ENCODE results near the gene MRAP. TPM values are rescaled to one million over a fixed set of nuclear protein-coding genes. Genes with fewer than 3 reads are reported as not detected.

MRAP gene
- total and polyA plus RNA-seq, 2 experiments from 2014 or later = 0.33 TPM; not detected in 1

GRCh38 chr21:32317726-32318125, 19.1 kb downstream of the MRAP start:
- Histone ChIP-seq H3K9me3 (ENCODE audit: low read depth) (no peaks in the 10 kb centered on the region), H3K4me3 (no peak overlapping the region), H4K20me1 (ENCODE audit: insufficient read depth, poor library complexity, severe bottlenecking) (no peaks in the 10 kb centered on the region), H2AFZ (no peak overlapping the region), H3K79me2 (no peaks in the 10 kb centered on the region), H3K9me2 (replicated peaks; ENCODE audit: insufficient read depth) (no peaks in the 10 kb centered on the region), H3K4me2 (no peak overlapping the region), H3K4me1 (ENCODE audit: insufficient read depth) (no peaks in the 10 kb centered on the region), H3K27ac (no peak overlapping the region), H3K27me3 (no peaks in the 10 kb centered on the region), H3K36me3 (replicated peaks; ENCODE audit: insufficient read depth, low read depth) (no peaks in the 10 kb centered on the region)
- no peak for DNase-seq (ENCODE audit: low spot score)
- TF ChIP-seq EZH2 (IDR thresholded peaks at IDR 0.05; ENCODE audit: borderline replicate concordance) (no peak), EZH2phosphoT487 (IDR thresholded peaks at IDR 0.05; ENCODE audit: low read depth, severe bottlenecking, unreplicated experiment) (no peak), CTCF (IDR thresholded peaks at IDR 0.05; ENCODE audit: poor library complexity) (no peak)
- 90% methylated on average over 9 of the region's 9 CpGs for WGBS (ENCODE audit: low lambda C conversion rate, missing lambda C conversion rate)

DNA sequence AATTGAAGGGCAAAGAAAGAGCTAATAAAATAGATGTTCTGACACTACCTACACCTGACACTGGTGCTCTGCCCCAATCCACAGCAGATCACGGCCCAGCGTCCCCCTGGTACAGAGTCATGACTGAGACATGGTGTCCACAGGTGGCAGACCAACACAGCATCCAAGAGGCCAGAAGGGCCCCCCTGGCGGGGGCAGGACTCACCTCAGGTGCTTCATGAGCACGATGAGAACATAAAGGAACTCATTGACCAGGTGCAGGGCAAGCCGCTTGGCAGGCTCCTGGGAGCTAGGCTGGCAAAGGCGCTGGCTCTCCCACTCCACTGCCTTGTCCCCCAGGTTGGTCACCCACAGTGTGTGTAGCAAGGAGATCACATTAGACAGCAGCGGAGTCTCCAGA, 20.4 kb downstream of the MRAP start:
- 95% methylated on average over 7 of the region's 7 CpGs for WGBS (ENCODE audit: low lambda C conversion rate, missing lambda C conversion rate)
- no peaks in the 10 kb centered on the region for H3K27me3 ChIP-seq
- H3K27ac ChIP-seq = no peak overlapping the region
- no peak overlapping the region for H2AFZ ChIP-seq
- H3K4me3 ChIP-seq = no peak overlapping the region
- no peaks in the 10 kb centered on the region for H3K79me2 ChIP-seq
- H3K4me2 ChIP-seq = no peak overlapping the region
- H3K36me3 ChIP-seq (replicated peaks; ENCODE audit: insufficient read depth, low read depth) = no peaks in the 10 kb centered on the region
- H3K9me2 ChIP-seq (replicated peaks; ENCODE audit: insufficient read depth) = no peaks in the 10 kb centered on the region
- H4K20me1 ChIP-seq (ENCODE audit: insufficient read depth, poor library complexity, severe bottlenecking) = no peaks in the 10 kb centered on the region
- H3K4me1 ChIP-seq (ENCODE audit: insufficient read depth) = no peaks in the 10 kb centered on the region
- DNase-seq (ENCODE audit: low spot score) = no peak
- no peaks in the 10 kb centered on the region for H3K9me3 ChIP-seq (ENCODE audit: low read depth)
- TF ChIP-seq EZH2 (IDR thresholded peaks at IDR 0.05; ENCODE audit: borderline replicate concordance) (no peak), CTCF (IDR thresholded peaks at IDR 0.05; ENCODE audit: poor library complexity) (no peak), EZH2phosphoT487 (IDR thresholded peaks at IDR 0.05; ENCODE audit: low read depth, severe bottlenecking, unreplicated experiment) (no peak)

DNA sequence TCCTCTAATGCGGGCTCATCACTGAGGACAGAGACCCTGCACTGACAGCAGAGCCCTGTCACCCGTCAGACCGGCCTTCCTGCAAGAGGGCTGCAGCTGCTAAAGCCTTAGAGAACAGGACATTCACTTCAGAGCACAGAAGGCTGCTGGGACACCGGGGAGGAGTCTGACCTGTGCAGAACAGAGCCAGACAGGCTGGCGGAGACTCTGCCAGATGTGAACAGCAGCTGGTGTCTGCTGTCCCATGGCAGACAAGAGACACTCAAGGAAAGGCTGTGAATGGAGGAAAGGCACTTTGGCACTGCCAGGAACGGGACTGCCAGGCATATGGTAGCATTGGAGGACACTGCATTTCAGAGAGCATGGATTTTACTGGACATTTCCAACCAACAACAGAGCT, 21.4 kb downstream of the MRAP start:
- Histone ChIP-seq H2AFZ (no peak overlapping the region), H3K9me2 (replicated peaks; ENCODE audit: insufficient read depth) (no peaks in the 10 kb centered on the region), H3K27ac (no peak overlapping the region), H3K4me3 (no peak overlapping the region), H3K4me1 (ENCODE audit: insufficient read depth) (no peaks in the 10 kb centered on the region), H4K20me1 (ENCODE audit: insufficient read depth, poor library complexity, severe bottlenecking) (no peaks in the 10 kb centered on the region), H3K9me3 (ENCODE audit: low read depth) (no peaks in the 10 kb centered on the region), H3K4me2 (no peak overlapping the region), H3K27me3 (no peaks in the 10 kb centered on the region), H3K79me2 (no peaks in the 10 kb centered on the region), H3K36me3 (replicated peaks; ENCODE audit: insufficient read depth, low read depth) (no peaks in the 10 kb centered on the region)
- TF ChIP-seq CTCF (IDR thresholded peaks at IDR 0.05; ENCODE audit: poor library complexity) (no peak), EZH2 (IDR thresholded peaks at IDR 0.05; ENCODE audit: borderline replicate concordance) (no peak), EZH2phosphoT487 (IDR thresholded peaks at IDR 0.05; ENCODE audit: low read depth, severe bottlenecking, unreplicated experiment) (no peak)
- 91% methylated on average over 6 of the region's 6 CpGs for WGBS (ENCODE audit: low lambda C conversion rate, missing lambda C conversion rate)
- no peak for DNase-seq (ENCODE audit: low spot score)

- no peaks in the 10 kb centered on the region for H4K20me1 ChIP-seq (ENCODE audit: insufficient read depth, poor library complexity, severe bottlenecking)
- no peaks in the 10 kb centered on the region for H3K36me3 ChIP-seq (replicated peaks; ENCODE audit: insufficient read depth, low read depth)
- H3K27ac ChIP-seq = no peak overlapping the region
- H3K4me1 ChIP-seq (ENCODE audit: insufficient read depth) = no peaks in the 10 kb centered on the region
- no peaks in the 10 kb centered on the region for H3K9me2 ChIP-seq (replicated peaks; ENCODE audit: insufficient read depth)
- H3K79me2 ChIP-seq = no peaks in the 10 kb centered on the region
- TF ChIP-seq CTCF (IDR thresholded peaks at IDR 0.05; ENCODE audit: poor library complexity) (no peak), EZH2phosphoT487 (IDR thresholded peaks at IDR 0.05; ENCODE audit: low read depth, severe bottlenecking, unreplicated experiment) (no peak), EZH2 (IDR thresholded peaks at IDR 0.05; ENCODE audit: borderline replicate concordance) (no peak)
- no peaks in the 10 kb centered on the region for H3K27me3 ChIP-seq
- H3K4me2 ChIP-seq = no peak overlapping the region
- no peak overlapping the region for H2AFZ ChIP-seq
- no peak for DNase-seq (ENCODE audit: low spot score)
- no peaks in the 10 kb centered on the region for H3K9me3 ChIP-seq (ENCODE audit: low read depth)
- no peak overlapping the region for H3K4me3 ChIP-seq
- WGBS (ENCODE audit: low lambda C conversion rate, missing lambda C conversion rate) = 98% methylated on average over 13 of the region's 13 CpGs
Observed at GRCh38 chr21:32320726-32321125, 22.1 kb downstream of the MRAP start.
